GM20431 (cell line): ENCODE results near the gene AP1S2.
"Not testable (repeated sequence)": the region's sequence is repeated elsewhere in the genome, so short reads cannot be mapped to it uniquely, and the experiment has no call there.

Experiments
- in situ Hi-C: fragments of 300-500 bp; cut with MseI, MboI; formaldehyde crosslinking; loops from one replicate; pipeline ENCODE4 v1.15.0; 2020; ENCODE audit warnings: low sequenced_read_pairs; ENCODE audit not compliant: unreplicated experiment

Gene AP1S2

GRCh38 chrX:15856222-15856587, 1.6 kb upstream of the AP1S2 start:
- in situ Hi-C loops, result no loop called here

GRCh38 chrX:15855568-15856221, 1.1 kb upstream of the AP1S2 start:
- in situ Hi-C loops, result no loop called here

- in situ Hi-C loops, result no loop called here
Measured at GRCh38 chrX:15854080-15854655, 445 bp downstream of the AP1S2 start.

GRCh38 chrX:15853586-15854079, 980 bp downstream of the AP1S2 start:
- in situ Hi-C loops, result no loop called here

- in situ Hi-C loops, result no loop called here
Measured at GRCh38 chrX:15849555-15849954, 5.1 kb downstream of the AP1S2 start.

GRCh38 chrX:15848576-15848975, 6.0 kb downstream of the AP1S2 start:
- in situ Hi-C loops, result no loop called here

- in situ Hi-C loops, result no loop called here
Measured at GRCh38 chrX:15843960-15844359, 10.7 kb downstream of the AP1S2 start.

GRCh38 chrX:15841853-15842516, 12.6 kb downstream of the AP1S2 start:
- in situ Hi-C loops, result no loop called here

- in situ Hi-C loops, result no loop called here
Measured at GRCh38 chrX:15838017-15838416, 16.6 kb downstream of the AP1S2 start.

GRCh38 chrX:15834827-15835595, 19.6 kb downstream of the AP1S2 start:
- in situ Hi-C loops, result no loop called here

- in situ Hi-C loops, result no loop called here
Measured at GRCh38 chrX:15834053-15834452, 20.6 kb downstream of the AP1S2 start.

- in situ Hi-C loops, result not testable (repeated sequence)
Measured at GRCh38 chrX:15831347-15831746, 23.3 kb downstream of the AP1S2 start.

GRCh38 chrX:15829217-15829616, 25.4 kb downstream of the AP1S2 start:
- in situ Hi-C loops, result no loop called here

GRCh38 chrX:15825936-15826335, 28.7 kb downstream of the AP1S2 start:
- in situ Hi-C loops, result no loop called here

GRCh38 chrX:15822922-15823321, 31.7 kb downstream of the AP1S2 start:
- in situ Hi-C loops, result no loop called here

- in situ Hi-C loops, result no loop called here
Measured at GRCh38 chrX:15820106-15821073, 34.2 kb downstream of the AP1S2 start.

GRCh38 chrX:15816886-15817285, 37.7 kb downstream of the AP1S2 start:
- in situ Hi-C loops, result no loop called here

- in situ Hi-C loops, result no loop called here
Measured at GRCh38 chrX:15816438-15816809, 38.2 kb downstream of the AP1S2 start.

GRCh38 chrX:15815779-15816437, 38.7 kb downstream of the AP1S2 start:
- in situ Hi-C loops, result no loop called here
